Lower leg skin (tissue), 4 donors: ENCODE data around the gene PDE7B. TPM values are rescaled to one million over a fixed set of nuclear protein-coding genes. Genes with fewer than 3 reads are reported as not detected.

Experiments
- DNase-seq, 2 donors: peaks; one replicate each; pipeline ENCODE4 v3.0.0-alpha.2; 2019; ENCODE audit warnings: low spot score in 2 of 2
- H3K4me3 ChIP-seq: fragments of 200-600 bp; sonication (generic); 2 replicates; pipeline ENCODE4 v1.5.1; 2017; ENCODE audit warnings: mild to moderate bottlenecking, low read depth; ENCODE audit not compliant: poor library complexity, severe bottlenecking
- CTCF ChIP-seq, 3 donors: fragments of 450-650 bp; IDR thresholded peaks; one replicate each; pipeline ENCODE4 v1.5.1; 2016; ENCODE audit warnings: antibody characterized with exemption in 3 of 3, mild to moderate bottlenecking in 3 of 3, moderate library complexity in 2 of 3
- POLR2A ChIP-seq, 2 donors: fragments of 450-650 bp; IDR thresholded peaks; one replicate each; pipeline ENCODE4 v1.6.1; 2016 to 2017; ENCODE audit warnings: antibody characterized with exemption in 2 of 2, mild to moderate bottlenecking in 1 of 2, moderate library complexity in 1 of 2
- WGBS, 2 donors: methylation state at CpG; one replicate each; pipeline ENCODE4 v1.1.5; 2018; 5-methylcytosine and 5-hydroxymethylcytosine counted together
- intact Hi-C: fragments of 100-400 bp; cut with DNase I; formaldehyde crosslinking; loops from one replicate; pipeline ENCODE4 v1.15.0; 2023; ENCODE audit warnings: low total_unique reads
- total RNA-seq, 4 donors: library from RNA; depleted of rRNA; stranded (reverse); fragments of >200 nt; gene quantifications; one replicate each; pipeline ENCODE4 v1.1.0, GENCODE V29; 2016

The PDE7B gene
- total RNA-seq, 4 donors from 2014 or later, result 0.30 to 1.5 (median 0.89) TPM

GRCh38 chr6:136093835-136094234 lies 242.3 kb downstream of the PDE7B start:
- no peak overlapping the region for H3K4me3 ChIP-seq
- intact Hi-C loops, result no loop called here
- TF ChIP-seq CTCF (IDR thresholded peaks at IDR 0.05) (no peak), POLR2A (IDR thresholded peaks at IDR 0.05) (no peak)
- WGBS, 2 donors, result 89 to 100% methylated on average over 1 of the region's 1 CpG
- DNase-seq, result no peak

- WGBS, 2 donors, result 94 to 95% methylated on average over 3 of the region's 3 CpGs
- no peak for TF ChIP-seq POLR2A (IDR thresholded peaks at IDR 0.05)
- TF ChIP-seq CTCF (IDR thresholded peaks at IDR 0.05), result no peak
- no peak overlapping the region for H3K4me3 ChIP-seq
- no peak for DNase-seq
- intact Hi-C loops, result no loop called here
Measured at GRCh38 chr6:136094812-136095211, 243.3 kb downstream of the PDE7B start.

- TF ChIP-seq CTCF (IDR thresholded peaks at IDR 0.05), result no peak
- no peak for TF ChIP-seq POLR2A (IDR thresholded peaks at IDR 0.05)
- WGBS, 2 donors, result 18 to 30% methylated on average over 3 of the region's 3 CpGs
- H3K4me3 ChIP-seq, result no peak overlapping the region
- intact Hi-C loops, result no loop called here
- peak in 1 of 2 donors; percentile 45 for DNase-seq
Measured at GRCh38 chr6:136095986-136096385, 244.5 kb downstream of the PDE7B start.

GRCh38 chr6:136102991-136103688 lies 251.6 kb downstream of the PDE7B start:
- intact Hi-C loops, result no loop called here
- TF ChIP-seq POLR2A (IDR thresholded peaks at IDR 0.05), result no peak
- TF ChIP-seq CTCF (IDR thresholded peaks at IDR 0.05), result no peak
- no peak overlapping the region for H3K4me3 ChIP-seq
- 72 to 79% methylated on average over 7 of the region's 7 CpGs for WGBS, 2 donors
- no peak for DNase-seq

GRCh38 chr6:136103763-136104311 lies 252.3 kb downstream of the PDE7B start:
- intact Hi-C loops, result no loop called here
- TF ChIP-seq POLR2A (IDR thresholded peaks at IDR 0.05) (no peak), CTCF (IDR thresholded peaks at IDR 0.05) (no peak)
- WGBS, 2 donors, result 53 to 57% methylated on average over 7 of the region's 7 CpGs
- H3K4me3 ChIP-seq, result no peak overlapping the region
- DNase-seq, result no peak
